Adrenal gland (tissue), 12 donors: ENCODE measurements around the gene ALDOB. TPM values are rescaled to one million over a fixed set of nuclear protein-coding genes. Genes with fewer than 3 reads are reported as not detected.

ENCODE experiments used
- DNase-seq, 7 donors: peaks; one replicate each; pipeline ENCODE4 v3.0.0-alpha.2; 2019 to 2020
- H3K27ac ChIP-seq, 5 donors: fragments of 200-600 bp; sonication (generic) in 4 of 5; 1 replicate in 3 of 5; 2 replicates in 2 of 5; pipeline versions ENCODE4 v1.5.1 to v1.8.0; 2016 to 2020; ENCODE audit warnings: mild to moderate bottlenecking in 1 of 5
- H3K27me3 ChIP-seq: fragments of 200-600 bp; 2 replicates; pipeline ENCODE4 v1.8.0; 2021
- H3K36me3 ChIP-seq, 2 donors: fragments of 200-600 bp; replicated peaks in 1 of 2; 1 replicate in 1 of 2; 2 replicates in 1 of 2; pipeline versions ENCODE4 v1.5.1 to v1.8.0; 2018 to 2022
- H3K4me1 ChIP-seq, 2 donors: fragments of 200-600 bp; replicated peaks in 1 of 2; 1 replicate in 1 of 2; 2 replicates in 1 of 2; pipeline versions ENCODE4 v1.5.1 to v1.8.0; 2018 to 2021
- H3K4me3 ChIP-seq, 4 donors: fragments of 200-600 bp; sonication (generic) in 3 of 4; one replicate each; pipeline ENCODE4 v1.5.1; 2016 to 2018
- H3K9me3 ChIP-seq, 3 donors: fragments of 200-600 bp; sonication (generic) in 1 of 3; replicated peaks in 1 of 3; 1 replicate in 2 of 3; 2 replicates in 1 of 3; pipeline versions ENCODE4 v1.5.1 to v1.8.0; 2016 to 2021
- CTCF ChIP-seq, 6 experiments: fragments of 450-650 bp in 4 of 6; fragments of 200-600 bp in 2 of 6; sonication (generic) in 1 of 6; IDR thresholded peaks; 1 replicate in 5 of 6; 2 replicates in 1 of 6; pipeline versions ENCODE4 v1.5.1 to v1.8.0; 2016 to 2021; ENCODE audit warnings: antibody characterized with exemption in 6 of 6, mild to moderate bottlenecking in 2 of 6, moderate library complexity in 1 of 6
- POLR2A ChIP-seq, 2 donors: fragments of 450-650 bp; IDR thresholded peaks; one replicate each; pipeline ENCODE4 v1.6.1; 2017; ENCODE audit warnings: antibody characterized with exemption in 2 of 2, mild to moderate bottlenecking in 2 of 2, moderate library complexity in 1 of 2
- WGBS, 4 donors: extraction: QIAGEN DNeasy Blood & Tissue Kit in 2 of 4; methylation state at CpG; one replicate each; pipeline versions ENCODE4 v1.1.5 to v1.1.7; 2013 to 2017; 5-methylcytosine and 5-hydroxymethylcytosine counted together
- intact Hi-C, 2 donors: fragments of 100-400 bp; cut with DNase I; formaldehyde crosslinking; loops; one replicate each; pipeline versions ENCODE4 v1.14.1 to v1.15.0; 2022 to 2023
- polyA plus RNA-seq, 3 donors: library from polyadenylated mRNA; stranded (reverse); fragments of 200-250 nt in 2 of 3; fragments of 350-450 nt in 1 of 3; fragmentation: Illumina TruSeq in 1 of 3; extraction: RNeasy Lipid Tissue Mini Kit (QIAGEN cat#74804) in 1 of 3; gene quantifications; one replicate each; pipeline ENCODE4 v1.2.3, GENCODE V29; 2013 to 2014
- total RNA-seq, 9 donors: library from RNA; depleted of rRNA in 4 of 9; stranded (reverse); fragments of >200 nt in 4 of 9; fragments of 120-200 nt in 1 of 9; fragmentation: NEBNext Ultra II Directional in 1 of 9; extraction: Animal tissue kit (Norgen Biotek cat#: 25700) in 1 of 9; gene quantifications; one replicate each; pipeline versions ENCODE4 v1.1.0 to v1.2.4, GENCODE V29; 2013 to 2023
- donor health status: healthy with polysubstance abuse.
- donor health status: Bipolar disorder and iron deficiency.
- donor health status: DM: yes; HTN: yes; CAD: no.
- donor health status: DM: no; HTN: no; CAD: no.
- donor health status: DM: no; HTN: no; CAD: no.
- donor health status: DM: yes; HTN: yes; CAD: no.

Gene ALDOB
- total and polyA plus RNA-seq, 12 donors: 0.74 to 6.3 (median 2.1) TPM

DNA sequence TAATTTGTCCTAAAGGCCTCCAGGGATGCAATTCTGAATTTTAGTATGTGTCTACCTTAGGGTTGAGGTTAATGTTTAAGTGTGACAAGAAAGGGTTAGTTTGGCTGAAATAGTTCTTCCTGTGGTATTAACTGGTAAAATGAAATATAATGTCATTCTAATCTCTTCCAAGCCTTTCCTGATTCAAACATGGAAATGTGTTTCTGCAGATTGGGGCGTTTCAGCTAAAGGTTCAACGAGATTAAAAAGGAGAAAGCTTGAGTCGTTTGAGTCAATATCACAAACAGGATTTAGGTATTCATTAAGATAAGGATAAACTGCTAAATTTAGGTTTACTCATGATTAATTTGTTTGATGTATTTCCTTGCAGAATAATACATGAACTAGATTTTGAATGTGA lies 34.4 kb upstream of the ALDOB start:
- Histone ChIP-seq H3K27ac (no peak overlapping the region), H3K36me3 (peaks cover 0 to 6% of the 10 kb centered on the region in 2 donors), H3K27me3 (no peaks in the 10 kb centered on the region), H3K9me3 (no peaks in the 10 kb centered on the region), H3K4me3 (no peak overlapping the region), H3K4me1 (no peaks in the 10 kb centered on the region)
- DNase-seq: no peak
- no peak for TF ChIP-seq POLR2A (IDR thresholded peaks at IDR 0.05)
- no peak for TF ChIP-seq CTCF (IDR thresholded peaks at IDR 0.05)
- intact Hi-C loops: no loop called here
- WGBS, 4 donors: 68 to 70% (median 69%) methylated on average over 3 of the region's 3 CpGs

DNA sequence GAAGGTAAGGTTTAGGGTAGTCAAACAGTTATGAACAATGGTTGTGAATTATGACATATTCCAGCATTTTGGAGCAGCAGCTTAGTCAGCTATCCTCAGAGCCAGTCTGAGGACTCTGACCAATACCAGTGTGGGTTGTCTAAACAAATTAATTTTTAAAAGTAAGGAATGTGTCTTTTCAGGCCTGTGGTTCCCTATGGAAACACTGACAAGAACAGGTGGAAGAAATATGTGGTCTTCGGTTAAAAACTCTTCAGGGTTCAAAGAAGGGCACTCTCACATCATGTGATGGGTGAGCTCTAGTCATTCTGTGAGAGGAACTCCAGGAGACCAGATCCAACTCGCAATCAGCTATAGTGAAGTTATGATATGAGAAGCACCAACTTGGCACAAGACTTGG lies 33.5 kb upstream of the ALDOB start:
- Histone ChIP-seq H3K9me3 (no peaks in the 10 kb centered on the region), H3K36me3 (peaks cover 0 to 4% of the 10 kb centered on the region in 2 donors), H3K4me3 (no peak overlapping the region), H3K27me3 (no peaks in the 10 kb centered on the region), H3K4me1 (no peaks in the 10 kb centered on the region), H3K27ac (no peak overlapping the region)
- 77 to 97% (median 84%) methylated on average over 2 of the region's 2 CpGs for WGBS, 4 donors
- DNase-seq: no peak
- TF ChIP-seq CTCF (IDR thresholded peaks at IDR 0.05) (no peak), POLR2A (IDR thresholded peaks at IDR 0.05) (no peak)
- intact Hi-C loops: loop anchor here in 1 of 2 donors (5.0 kb wide), 1 partner anchor 53 kb away; no protein-coding TSS in a partner anchor

- 88 to 100% (median 93%) methylated on average over 1 of the region's 1 CpG for WGBS, 4 donors
- Histone ChIP-seq H3K36me3 (no peaks in the 10 kb centered on the region), H3K4me3 (no peak overlapping the region), H3K4me1 (no peaks in the 10 kb centered on the region), H3K9me3 (no peaks in the 10 kb centered on the region), H3K27ac (no peak overlapping the region), H3K27me3 (no peaks in the 10 kb centered on the region)
- no peak for DNase-seq
- intact Hi-C loops: loop anchor here in 1 of 2 donors (5.0 kb wide), 1 partner anchor 54 kb away; no protein-coding TSS in a partner anchor
- no peak for TF ChIP-seq CTCF (IDR thresholded peaks at IDR 0.05)
- no peak for TF ChIP-seq POLR2A (IDR thresholded peaks at IDR 0.05)
Measured at GRCh38 chr9:101468116-101468515, 32.5 kb upstream of the ALDOB start.

GRCh38 chr9:101467690-101468089 lies 32.1 kb upstream of the ALDOB start:
- H3K27me3 ChIP-seq: no peaks in the 10 kb centered on the region
- TF ChIP-seq CTCF (IDR thresholded peaks at IDR 0.05) (no peak), POLR2A (IDR thresholded peaks at IDR 0.05) (no peak)
- intact Hi-C loops: loop anchor here in 1 of 2 donors (5.0 kb wide), 1 partner anchor 55 kb away; no protein-coding TSS in a partner anchor
- 89 to 96% (median 94%) methylated on average over 3 of the region's 3 CpGs for WGBS, 4 donors
- H3K9me3 ChIP-seq: no peaks in the 10 kb centered on the region
- no peak for DNase-seq
- no peak overlapping the region for H3K4me3 ChIP-seq
- H3K4me1 ChIP-seq: no peaks in the 10 kb centered on the region
- no peaks in the 10 kb centered on the region for H3K36me3 ChIP-seq
- H3K27ac ChIP-seq: no peak overlapping the region
